Midbrain (tissue), 1 donor: ENCODE measurements around the gene CACNB3.
"Not testable (repeated sequence)": the region's sequence is repeated elsewhere in the genome, so short reads cannot be mapped to it uniquely, and the experiment has no call there.

ENCODE experiments used
- DNase-seq: peaks from one replicate; lab custom pipeline; 2025; lab: John Stamatoyannopoulos, UW

Gene CACNB3

GRCh38 chr12:48818831-48819590 lies 715 bp downstream of the CACNB3 start:
- no peak for DNase-seq

GRCh38 chr12:48819986-48820725 lies 1.9 kb downstream of the CACNB3 start:
- no peak for DNase-seq

GRCh38 chr12:48822139-48822538 lies 3.8 kb downstream of the CACNB3 start:
- no peak for DNase-seq

GRCh38 chr12:48822711-48823110 lies 4.4 kb downstream of the CACNB3 start:
- no peak for DNase-seq

GRCh38 chr12:48823281-48823680 lies 5.0 kb downstream of the CACNB3 start:
- DNase-seq, result no peak

GRCh38 chr12:48824112-48824511 lies 5.8 kb downstream of the CACNB3 start:
- DNase-seq, result no peak

GRCh38 chr12:48824905-48825304 lies 6.6 kb downstream of the CACNB3 start:
- no peak for DNase-seq

- no peak for DNase-seq
These were observed 8.0 kb downstream of the CACNB3 start for GRCh38 chr12:48826209-48826855.

- DNase-seq, result no peak
These were observed 8.7 kb downstream of the CACNB3 start for GRCh38 chr12:48827026-48827425.

- no peak for DNase-seq
These were observed 9.3 kb downstream of the CACNB3 start for GRCh38 chr12:48827513-48828096.

GRCh38 chr12:48828293-48828692 lies 10.0 kb downstream of the CACNB3 start:
- DNase-seq, result no peak

- DNase-seq, result no peak
These were observed 10.7 kb downstream of the CACNB3 start for GRCh38 chr12:48828841-48829575.

GRCh38 chr12:48831257-48831656 lies 13.0 kb downstream of the CACNB3 start:
- no peak for DNase-seq

GRCh38 chr12:48832321-48833060 lies 14.2 kb downstream of the CACNB3 start:
- no peak for DNase-seq

- DNase-seq, result no peak
These were observed 19.8 kb downstream of the CACNB3 start for GRCh38 chr12:48838048-48838447.

- not testable (repeated sequence) for DNase-seq
These were observed 23.7 kb downstream of the CACNB3 start for GRCh38 chr12:48842021-48842420.

- DNase-seq, result peak; percentile 97
These were observed 33.8 kb downstream of the CACNB3 start, which contains the start of gene DDX23 for GRCh38 chr12:48851883-48852733. DDX23 (minus strand) TSS chr12:48852163; CDS start chr12:48845782, 6,381 bp downstream.

GRCh38 chr12:48852734-48853688 lies 34.7 kb downstream of the CACNB3 start:
- DNase-seq, result peak; percentile 95

- DNase-seq, result no peak
These were observed 36.2 kb downstream of the CACNB3 start for GRCh38 chr12:48854488-48854887.
